DMS79 (cell line): Measurements from ENCODE around the gene DLEC1.
"Not testable (repeated sequence)": the region's sequence is repeated elsewhere in the genome, so short reads cannot be mapped to it uniquely, and the experiment has no call there.

Source experiments
- DNase-seq: peaks from one replicate; lab custom pipeline; 2025; lab: John Stamatoyannopoulos, UW

Gene DLEC1

GRCh38 chr3:38019658-38020341 is 19.2 kb upstream of the DLEC1 start:
- no peak for DNase-seq

GRCh38 chr3:38020342-38020726 is 18.7 kb upstream of the DLEC1 start:
- no peak for DNase-seq

GRCh38 chr3:38021196-38021595 is 17.8 kb upstream of the DLEC1 start:
- DNase-seq: no peak

GRCh38 chr3:38022301-38022700 is 16.7 kb upstream of the DLEC1 start:
- DNase-seq: no peak

GRCh38 chr3:38022896-38023709 is 15.9 kb upstream of the DLEC1 start:
- DNase-seq: no peak

- DNase-seq: no peak
These were observed 12.2 kb upstream of the DLEC1 start for GRCh38 chr3:38026856-38027255.

- DNase-seq: no peak
These were observed 11.2 kb upstream of the DLEC1 start for GRCh38 chr3:38027466-38028465.

GRCh38 chr3:38028621-38029361 is 10.2 kb upstream of the DLEC1 start:
- no peak for DNase-seq

- DNase-seq: no peak
These were observed 9.4 kb upstream of the DLEC1 start, which contains the start of gene PLCD1 for GRCh38 chr3:38029400-38030125. PLCD1 (minus strand) TSS chr3:38029642; CDS start chr3:38029539, 103 bp downstream.

- DNase-seq: no peak
These were observed 8.6 kb upstream of the DLEC1 start for GRCh38 chr3:38030126-38031021.

GRCh38 chr3:38031022-38031994 is 7.7 kb upstream of the DLEC1 start:
- no peak for DNase-seq

GRCh38 chr3:38032328-38032865 is 6.6 kb upstream of the DLEC1 start:
- DNase-seq: no peak

- DNase-seq: not testable (repeated sequence)
These were observed 5.4 kb upstream of the DLEC1 start for GRCh38 chr3:38033586-38033985.

GRCh38 chr3:38034335-38034734 is 4.7 kb upstream of the DLEC1 start:
- not testable (repeated sequence) for DNase-seq

GRCh38 chr3:38036286-38036685 is 2.7 kb upstream of the DLEC1 start:
- DNase-seq: no peak

- DNase-seq: no peak
These were observed 2.1 kb upstream of the DLEC1 start for GRCh38 chr3:38036906-38037305.

- DNase-seq: no peak
These were observed 529 bp upstream of the DLEC1 start for GRCh38 chr3:38038447-38038911.

GRCh38 chr3:38039899-38040261 is 872 bp downstream of the DLEC1 start:
- DNase-seq: no peak
